GM13977 (cell line): Measurements from ENCODE around the gene TEX14.
"Not testable (repeated sequence)": the region's sequence is repeated elsewhere in the genome, so short reads cannot be mapped to it uniquely, and the experiment has no call there.

Experiments
- DNase-seq: peaks from one replicate; pipeline ENCODE4 v3.0.0; 2012; ENCODE audit warnings: low spot score
- in situ Hi-C: fragments of 300-500 bp; cut with MboI; formaldehyde crosslinking; loops from one replicate; pipeline ENCODE4 v1.12.0; 2022; ENCODE audit warnings: low sequenced_read_pairs, low pct_unique_long_range_greater_than_20kb, mixed read lengths, inconsistent platforms; ENCODE audit not compliant: unreplicated experiment
- TF ChIP-seq, protein P1 (sequence below): IDR thresholded peaks from 2 replicates; pipeline ENCODE4 v1.5.1; 2012; ENCODE audit warnings: mild to moderate bottlenecking, control low read depth; ENCODE audit not compliant: insufficient read depth; ENCODE audit errors: extremely low read depth, missing control alignments

The TEX14 gene

GRCh38 chr17:58680038-58680369 lies 11.8 kb downstream of the TEX14 start:
- no peak for DNase-seq
- in situ Hi-C loops, result no loop called here
- TF ChIP-seq, protein P1, sequence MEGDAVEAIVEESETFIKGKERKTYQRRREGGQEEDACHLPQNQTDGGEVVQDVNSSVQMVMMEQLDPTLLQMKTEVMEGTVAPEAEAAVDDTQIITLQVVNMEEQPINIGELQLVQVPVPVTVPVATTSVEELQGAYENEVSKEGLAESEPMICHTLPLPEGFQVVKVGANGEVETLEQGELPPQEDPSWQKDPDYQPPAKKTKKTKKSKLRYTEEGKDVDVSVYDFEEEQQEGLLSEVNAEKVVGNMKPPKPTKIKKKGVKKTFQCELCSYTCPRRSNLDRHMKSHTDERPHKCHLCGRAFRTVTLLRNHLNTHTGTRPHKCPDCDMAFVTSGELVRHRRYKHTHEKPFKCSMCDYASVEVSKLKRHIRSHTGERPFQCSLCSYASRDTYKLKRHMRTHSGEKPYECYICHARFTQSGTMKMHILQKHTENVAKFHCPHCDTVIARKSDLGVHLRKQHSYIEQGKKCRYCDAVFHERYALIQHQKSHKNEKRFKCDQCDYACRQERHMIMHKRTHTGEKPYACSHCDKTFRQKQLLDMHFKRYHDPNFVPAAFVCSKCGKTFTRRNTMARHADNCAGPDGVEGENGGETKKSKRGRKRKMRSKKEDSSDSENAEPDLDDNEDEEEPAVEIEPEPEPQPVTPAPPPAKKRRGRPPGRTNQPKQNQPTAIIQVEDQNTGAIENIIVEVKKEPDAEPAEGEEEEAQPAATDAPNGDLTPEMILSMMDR, result no peak

- DNase-seq, result no peak
- TF ChIP-seq, protein P1, result no peak
- in situ Hi-C loops, result no loop called here
Observed at GRCh38 chr17:58679263-58680037, 12.4 kb downstream of the TEX14 start.

DNA sequence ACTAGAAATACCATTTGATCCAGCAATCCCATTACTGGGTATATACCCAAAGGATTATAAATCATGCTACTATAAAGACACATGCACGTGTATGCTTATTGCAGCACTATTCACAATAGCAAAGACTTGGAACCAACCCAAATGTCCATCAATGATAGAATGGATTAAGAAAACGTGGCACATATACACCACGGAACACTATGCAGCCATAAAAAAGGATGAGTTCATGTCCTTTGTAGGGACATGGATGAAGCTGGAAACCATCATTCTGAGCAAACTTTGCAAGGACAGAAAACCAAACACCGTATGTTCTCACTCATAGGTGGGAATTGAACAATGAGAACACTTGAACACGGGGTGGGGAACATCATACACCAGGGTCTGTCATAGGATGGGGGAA lies 13.6 kb downstream of the TEX14 start:
- DNase-seq, in situ Hi-C loops: not testable (repeated sequence)

- in situ Hi-C loops, result no loop called here
- TF ChIP-seq, protein P1, result no peak
- no peak for DNase-seq
Observed at GRCh38 chr17:58677194-58677880, 14.5 kb downstream of the TEX14 start.

- DNase-seq, result no peak
- in situ Hi-C loops, result no loop called here
- TF ChIP-seq, protein P1, result no peak
Observed at GRCh38 chr17:58671969-58672368, 19.9 kb downstream of the TEX14 start.

GRCh38 chr17:58669853-58670252 lies 22.0 kb downstream of the TEX14 start:
- in situ Hi-C loops, result no loop called here
- TF ChIP-seq, protein P1, result no peak
- no peak for DNase-seq

GRCh38 chr17:58668598-58668935 lies 23.3 kb downstream of the TEX14 start:
- no peak for DNase-seq
- in situ Hi-C loops, result no loop called here
- TF ChIP-seq, protein P1, result no peak
